Measurements from ENCODE around the gene ATP6V1E1. TPM values are rescaled to one million over a fixed set of nuclear protein-coding genes. Genes with fewer than 3 reads are reported as not detected.

ATP6V1E1 gene
- total and polyA plus RNA-seq, 9 of the 15 experiments (the other 6 are each of a cell fraction or from before 2014, with no cell fraction given), result 122 to 249 (median 179) TPM

GRCh38 chr22:17638432-17639246, 10.1 kb upstream of the ATP6V1E1 start, which contains the start of gene BCL2L13 (continued):
- TF ChIP-seq ZNF41 (CRISPR knock-in tag; conservative IDR thresholded peaks at IDR 0.05), result no peak
- TF ChIP-seq MNT (conservative IDR thresholded peaks at IDR 0.05), result peak; percentile 45 to 73; a peak in 2 of 4 replicates
- no peak for TF ChIP-seq SRSF9 (IDR thresholded peaks at IDR 0.05; ENCODE audit: borderline replicate concordance, low read depth, low read length)
- no peak for TF ChIP-seq SP2 (IDR thresholded peaks at IDR 0.05; ENCODE audit: extremely low read depth, low read depth, low read length, poor library complexity, severe bottlenecking)
- no peak for TF ChIP-seq ZNF274 (IDR thresholded peaks at IDR 0.05; ENCODE audit: borderline replicate concordance, low read depth, low read length)
- peak; percentile 75; the same call in 1 of the 2 replicates for TF ChIP-seq SMAD4 (CRISPR knock-in tag; conservative IDR thresholded peaks at IDR 0.05)

GRCh38 chr22:17638182-17638431, 9.6 kb upstream of the ATP6V1E1 start:
- in situ Hi-C loops (cut with MboI) (no loop called here), intact Hi-C loops (cut with micrococcal nuclease) (loop anchor here (1.0 to 5.0 kb wide), 3 partner anchors 35 to 149 kb away; partner anchors contain the start of gene SLC25A18)
- WGBS (ENCODE audit: insufficient coverage, low coverage, missing lambda C conversion rate), result 3% methylated on average over 10 of the region's 10 CpGs
- POLR2A ChIA-PET, result interaction anchor here (1.8 kb wide), 1 partner anchor 20 kb away, joined by 4 read pairs; no protein-coding TSS in a partner anchor
- Histone ChIP-seq H3K4me3 (peak overlapping the region; percentile 90), H3K4me2 (ENCODE audit: insufficient read depth, low read length) (peak overlapping the region; percentile 99), H3K9ac (ENCODE audit: insufficient read depth in 1 of 2, low read depth in 2 of 2, low read length in 2 of 2) (peak overlapping the region; percentile 99 to 100), H3K79me2 (ENCODE audit: control insufficient read depth, insufficient read depth, low read length) (peaks cover 53% of the 10 kb centered on the region), H3K4me1 (replicated peaks in 1 of 2; ENCODE audit: control insufficient read depth in 2 of 2, insufficient read depth in 2 of 2, low read length in 2 of 2) (peaks cover 28 to 29% of the 10 kb centered on the region in 2 experiments), H3K9me1 (ENCODE audit: control insufficient read depth, insufficient read depth, low read length) (no peaks in the 10 kb centered on the region), H3K27me3 (ENCODE audit: control insufficient read depth in 2 of 2, insufficient read depth in 2 of 2, low read length in 2 of 2) (no peaks in the 10 kb centered on the region), H3K27ac (ENCODE audit: extremely low read depth, low read depth, low read length) (peak overlapping the region; percentile 99), H2AFZ (ENCODE audit: low read depth, low read length) (peak overlapping the region; percentile 80), H3K9me3 (replicated peaks; ENCODE audit: control insufficient read depth, insufficient read depth, low read depth, low read length) (no peaks in the 10 kb centered on the region), H3K36me3 (ENCODE audit: control insufficient read depth, insufficient read depth, low read length) (peaks cover 19% of the 10 kb centered on the region), H4K20me1 (replicated peaks; ENCODE audit: control insufficient read depth, insufficient read depth, low read length) (no peaks in the 10 kb centered on the region)
- CTCF ChIA-PET (ENCODE audit: low intra/inter-chr PET ratio), result no interaction called here
- BruUV-seq (replicated peaks), result TSS peak; percentile 89
- no peak for FAIRE-seq
- ATAC-seq, result peak; percentile 43
- no peak for DNase-seq (ENCODE audit: extremely low read depth in 1 of 4, low spot score in 3 of 4)
- TF ChIP-seq, protein P1, sequence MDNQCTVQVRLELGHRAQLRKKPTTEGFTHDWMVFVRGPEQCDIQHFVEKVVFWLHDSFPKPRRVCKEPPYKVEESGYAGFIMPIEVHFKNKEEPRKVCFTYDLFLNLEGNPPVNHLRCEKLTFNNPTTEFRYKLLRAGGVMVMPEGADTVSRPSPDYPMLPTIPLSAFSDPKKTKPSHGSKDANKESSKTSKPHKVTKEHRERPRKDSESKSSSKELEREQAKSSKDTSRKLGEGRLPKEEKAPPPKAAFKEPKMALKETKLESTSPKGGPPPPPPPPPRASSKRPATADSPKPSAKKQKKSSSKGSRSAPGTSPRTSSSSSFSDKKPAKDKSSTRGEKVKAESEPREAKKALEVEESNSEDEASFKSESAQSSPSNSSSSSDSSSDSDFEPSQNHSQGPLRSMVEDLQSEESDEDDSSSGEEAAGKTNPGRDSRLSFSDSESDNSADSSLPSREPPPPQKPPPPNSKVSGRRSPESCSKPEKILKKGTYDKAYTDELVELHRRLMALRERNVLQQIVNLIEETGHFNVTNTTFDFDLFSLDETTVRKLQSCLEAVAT (IDR thresholded peaks at IDR 0.05), result peak; percentile 90 to 91; a peak in 3 of 4 replicates
- TF ChIP-seq ZNF589 (CRISPR knock-in tag; IDR thresholded peaks at IDR 0.05; ENCODE audit: low read depth), result no peak
- peak; percentile 95 for TF ChIP-seq HMBOX1 (IDR thresholded peaks at IDR 0.05)
- TF ChIP-seq LEF1 (IDR thresholded peaks at IDR 0.05), result peak; percentile 37
- 0 out of 4 replicates have a peak, but pooled peaks of 1 of the 2 experiments have one; percentile 10 for TF ChIP-seq MLX (CRISPR knock-in tag; conservative IDR thresholded peaks at IDR 0.05)
- 0 out of 2 replicates have a peak, but pooled peaks have one; percentile 12 for TF ChIP-seq MAFG (tag; conservative IDR thresholded peaks at IDR 0.05)
- TF ChIP-seq ZBED1 (IDR thresholded peaks at IDR 0.05), result peak; percentile 72; the same call in 1 of the 2 replicates
- peak in 1 of 2 experiments; percentile 38; a peak in 2 of 4 replicates for TF ChIP-seq RAD21 (CRISPR knock-in tag; conservative IDR thresholded peaks at IDR 0.05 in 1 of 2, IDR thresholded peaks at IDR 0.05 in 1 of 2)
- no peak for TF ChIP-seq HSF4 (CRISPR knock-in tag; IDR thresholded peaks at IDR 0.05; ENCODE audit: borderline replicate concordance)
